HepG2 (cell line): ENCODE results near the gene PDZD2. TPM values are rescaled to one million over a fixed set of nuclear protein-coding genes. Genes with fewer than 3 reads are reported as not detected.

Source experiments
- ATAC-seq: fragments of 200-7000 bp; cut with Tn5 transposase; 3 replicates; pipeline ENCODE4 v1.9.1; 2020; ENCODE audit warnings: mild to moderate bottlenecking, moderate library complexity
- BruUV-seq: library from RNA; stranded (reverse); fragments of 400-500 nt; replicated peaks from 2 replicates; lab custom pipeline; 2021; lab: Mats Ljungman, UMichigan
- CTCF ChIA-PET: fragments of 300-600 bp; formaldehyde crosslinking; extraction: SDS; loops from one replicate; lab custom pipeline; 2021; ENCODE audit warnings: low total read pairs, inconsistent platforms, low intra/inter-chr PET ratio; lab: Yijun Ruan, JAX
- POLR2A ChIA-PET: fragments of 350-600 bp; sonication (Branson Sonifier 250); formaldehyde crosslinking; loops from one replicate; lab custom pipeline; 2020; ENCODE audit warnings: antibody characterized with exemption, inconsistent platforms; lab: Yijun Ruan, JAX
- DNase-seq: peaks from one replicate; pipeline ENCODE4 v3.0.0-alpha.2; 2015; ENCODE audit warnings: low spot score
- FAIRE-seq: peaks from 3 replicates; lab custom pipeline; 2011; peaks lifted over from hg19 to GRCh38; lab: Jason Lieb, UNC
- H2AFZ ChIP-seq: one replicate; pipeline ENCODE4 v1.6.1; 2011; ENCODE audit warnings: low read length, inconsistent platforms
- H3K27ac ChIP-seq: fragments of 300-600 bp; 3 replicates; pipeline ENCODE4 v1.8.0; 2011; ENCODE audit warnings: mixed run types, mild to moderate bottlenecking, mixed read lengths, low read length, inconsistent platforms; ENCODE audit not compliant: insufficient read depth; ENCODE audit errors: extremely low read length
- H3K27me3 ChIP-seq, 2 experiments: fragments of 200-600 bp in 1 of 2; 2 replicates in 1 of 2; 3 replicates in 1 of 2; pipeline versions ENCODE4 v1.6.0 to v1.8.0; 2011; ENCODE audit warnings: low read length in 2 of 2, mild to moderate bottlenecking in 2 of 2, moderate library complexity in 2 of 2, inconsistent platforms in 1 of 2; ENCODE audit not compliant: insufficient read depth in 2 of 2, control insufficient read depth in 1 of 2
- H3K36me3 ChIP-seq, 2 experiments: fragments of 200-600 bp in 1 of 2; replicated peaks in 1 of 2; 2 replicates in 1 of 2; 3 replicates in 1 of 2; pipeline versions ENCODE4 v1.5.1 to v1.8.0; 2011; ENCODE audit warnings: low read length in 2 of 2, inconsistent platforms in 1 of 2; ENCODE audit not compliant: insufficient read depth in 2 of 2, control insufficient read depth in 1 of 2
- H3K4me1 ChIP-seq: 2 replicates; pipeline ENCODE4 v1.5.1; 2012; ENCODE audit warnings: low read length, inconsistent platforms; ENCODE audit not compliant: insufficient read depth
- H3K4me2 ChIP-seq: 2 replicates; pipeline ENCODE4 v1.6.0; 2011; ENCODE audit warnings: low read depth, low read length, inconsistent platforms
- H3K4me3 ChIP-seq, 3 experiments: fragments of 200-600 bp in 1 of 3; sonication (generic), shearing (Covaris generic) in 1 of 3; replicated peaks in 1 of 3; 2 replicates each; pipeline ENCODE4 v1.5.1; 2011 to 2016; ENCODE audit warnings: low read length in 3 of 3, inconsistent platforms in 2 of 3, low read depth in 2 of 3, mild to moderate bottlenecking in 2 of 3, control low read depth in 1 of 3, mixed read lengths in 1 of 3; ENCODE audit not compliant: insufficient read depth in 1 of 3
- H3K79me2 ChIP-seq: one replicate; pipeline ENCODE4 v1.6.1; 2011; ENCODE audit warnings: low read length, inconsistent platforms; ENCODE audit not compliant: insufficient read depth
- H3K9ac ChIP-seq: 2 replicates; pipeline ENCODE4 v1.6.0; 2011; ENCODE audit warnings: mild to moderate bottlenecking, low read depth, low read length, inconsistent platforms; ENCODE audit not compliant: insufficient read depth
- H3K9me3 ChIP-seq: 2 replicates; pipeline ENCODE4 v1.5.1; 2012; ENCODE audit warnings: mild to moderate bottlenecking, low read length
- H4K20me1 ChIP-seq: 2 replicates; pipeline ENCODE4 v1.6.0; 2011; ENCODE audit warnings: inconsistent platforms, mild to moderate bottlenecking, low read length, moderate library complexity; ENCODE audit not compliant: insufficient read depth
- ARID3A ChIP-seq: IDR thresholded peaks from 2 replicates; pipeline ENCODE4 v1.6.1; 2012; ENCODE audit warnings: low read depth, low read length, improper control_type of control experiment
- BATF2 ChIP-seq: sonication (generic); formaldehyde crosslinking; IDR thresholded peaks from 2 replicates; pipeline ENCODE4 v1.8.0; 2022; ENCODE audit warnings: mild to moderate bottlenecking, missing genetic modification reagents, moderate library complexity
- CAMTA2 ChIP-seq: sonication (generic); formaldehyde crosslinking; IDR thresholded peaks from 2 replicates; pipeline ENCODE4 v1.4.0; 2020; ENCODE audit warnings: mild to moderate bottlenecking, missing genetic modification reagents, borderline replicate concordance
- E2F5 ChIP-seq: sonication (generic); formaldehyde crosslinking; conservative IDR thresholded peaks from 2 replicates; pipeline ENCODE4 v1.4.0; 2020; ENCODE audit warnings: missing genetic modification reagents
- FOXP1 ChIP-seq, 2 experiments: fragments of 450-650 bp in 1 of 2; IDR thresholded peaks; 2 replicates each; pipeline ENCODE4 v1.6.1; 2017 to 2018; ENCODE audit warnings: antibody characterized with exemption in 1 of 2
- LRRFIP1 ChIP-seq: sonication (generic); formaldehyde crosslinking; conservative IDR thresholded peaks from 2 replicates; pipeline ENCODE4 v1.4.0; 2020; ENCODE audit warnings: missing genetic modification reagents
- NFAT5 ChIP-seq: sonication (generic); formaldehyde crosslinking; IDR thresholded peaks from 2 replicates; pipeline ENCODE4 v1.4.0; 2020; ENCODE audit warnings: missing genetic modification reagents
- REPIN1 ChIP-seq: sonication (generic); formaldehyde crosslinking; IDR thresholded peaks from 2 replicates; pipeline ENCODE4 v1.8.0; 2022; ENCODE audit warnings: missing genetic modification reagents, low read depth, mild to moderate bottlenecking, borderline replicate concordance
- XRCC5 ChIP-seq: fragments of 200-400 bp; formaldehyde crosslinking; optimal IDR thresholded peaks from 2 replicates; pipeline ENCODE3; 2017; ENCODE audit warnings: mild to moderate bottlenecking, low read length
- ZNF496 ChIP-seq: sonication (generic); formaldehyde crosslinking; IDR thresholded peaks from 2 replicates; pipeline ENCODE4 v1.8.1; 2023; ENCODE audit warnings: mild to moderate bottlenecking, moderate library complexity, missing genetic modification reagents; ENCODE audit not compliant: insufficient replicate concordance
- ZNF761 ChIP-seq: sonication (generic); formaldehyde crosslinking; conservative IDR thresholded peaks from 2 replicates; pipeline ENCODE4 v1.4.0; 2020; ENCODE audit warnings: mild to moderate bottlenecking, missing genetic modification reagents
- WGBS: methylation state at CpG from one replicate; pipeline ENCODE4 v1.1.6; 2017; ENCODE audit warnings: low lambda C conversion rate; 5-methylcytosine and 5-hydroxymethylcytosine counted together
- in situ Hi-C: cut with HindIII; loops from 2 replicates; pipeline ENCODE4 v1.10.0; 2017; ENCODE audit warnings: low pct_unique_long_range_greater_than_20kb; ENCODE audit not compliant: extremely low pct_ligation_motif_present
- intact Hi-C: fragments of 100-400 bp; cut with micrococcal nuclease; formaldehyde crosslinking; loops from one replicate; pipeline ENCODE4 v1.10.0; 2022; ENCODE audit not compliant: unreplicated experiment
- polyA plus RNA-seq, 8 experiments: library from polyadenylated mRNA; depleted of rRNA in 3 of 8; stranded (reverse) in 7 of 8; unstranded in 1 of 8; fragments of >200 nt; fragmentation: Illumina TruSeq in 4 of 8; extraction: Trizol in 4 of 8; gene quantifications; 2 replicates each; pipeline versions ENCODE4 v1.2.1 to v1.2.3, GENCODE V29; 2011 to 2016; ENCODE audit warnings: low read depth in 4 of 8, missing spikeins in 1 of 8, mixed read lengths in 1 of 8; ENCODE audit not compliant: insufficient read depth in 1 of 8
- total RNA-seq, 5 experiments: library from RNA; depleted of rRNA; stranded (reverse); fragments of >200 nt; fragmentation: Illumina TruSeq; extraction: Trizol; gene quantifications; 2 replicates each; pipeline ENCODE4 v1.2.3, GENCODE V29; 2016; ENCODE audit warnings: low read depth in 1 of 5

PDZD2 gene
- total and polyA plus RNA-seq, 2 of the 13 experiments (the other 11 are each of a cell fraction or from before 2014, with no cell fraction given) = 0.04 TPM; not detected in 1

- ATAC-seq (no peak), FAIRE-seq (no peak)
- BruUV-seq = no TSS peak
- TF ChIP-seq ARID3A (no peak), FOXP1 (IDR thresholded peaks at IDR 0.05) (no peak), FOXP1 (CRISPR knock-in tag; IDR thresholded peaks at IDR 0.05) (no peak), LRRFIP1 (CRISPR knock-in tag) (no peak), E2F5 (CRISPR knock-in tag) (no peak), NFAT5 (CRISPR knock-in tag) (no peak), ZNF496 (CRISPR knock-in tag) (no peak), CAMTA2 (no peak), XRCC5 (no peak), ZNF761 (CRISPR knock-in tag) (no peak), BATF2 (CRISPR knock-in tag) (no peak), REPIN1 (CRISPR knock-in tag) (no peak)
Observed at GRCh38 chr5:31682851-31683250, 43.9 kb downstream of the PDZD2 start.

More at GRCh38 chr5:31682851-31683250, 43.9 kb downstream of the PDZD2 start:
- Histone ChIP-seq H3K27me3 (peaks cover 4 to 7% of the 10 kb centered on the region in 2 experiments; a peak in 4 of 5 replicates), H3K4me3 (no peak overlapping the region), H4K20me1 (no peaks in the 10 kb centered on the region), H3K36me3 (no peaks in the 10 kb centered on the region), H3K79me2 (no peaks in the 10 kb centered on the region), H3K9me3 (no peaks in the 10 kb centered on the region), H3K27ac (no peak overlapping the region), H3K4me1 (no peaks in the 10 kb centered on the region), H3K4me2 (no peak overlapping the region), H3K9ac (no peak overlapping the region), H2AFZ (no peak overlapping the region)
- intact Hi-C loops (no loop called here), in situ Hi-C loops (no loop called here)
- ChIA-PET CTCF (no interaction called here), POLR2A (no interaction called here)
- DNase-seq = no peak
- 8% methylated on average over 6 of the region's 6 CpGs for WGBS
